HepG2 (cell line): ENCODE measurements around the gene EDC3. TPM values are rescaled to one million over a fixed set of nuclear protein-coding genes. Genes with fewer than 3 reads are reported as not detected.

Experiments used
- ELF1 ChIP-seq: sonication (generic); formaldehyde crosslinking; IDR thresholded peaks from 2 replicates; pipeline ENCODE4 v1.4.0; 2020; ENCODE audit warnings: missing genetic modification reagents
- ETV6 ChIP-seq: sonication (generic); formaldehyde crosslinking; conservative IDR thresholded peaks from 2 replicates; pipeline ENCODE4 v1.4.0; 2020; ENCODE audit warnings: missing genetic modification reagents
- FLYWCH1 ChIP-seq: sonication (generic); formaldehyde crosslinking; IDR thresholded peaks from 2 replicates; pipeline ENCODE4 v1.8.1; 2023; ENCODE audit warnings: mild to moderate bottlenecking, missing genetic modification reagents
- GABPA ChIP-seq, 2 experiments: IDR thresholded peaks; 2 replicates each; pipeline ENCODE4 v1.6.1; 2011 to 2016; ENCODE audit warnings: low read depth in 2 of 2, low read length in 1 of 2, missing biosample characterization in 1 of 2, missing genetic modification characterization in 1 of 2
- KLF6 ChIP-seq: IDR thresholded peaks from 2 replicates; pipeline ENCODE4 v1.8.0; 2016; ENCODE audit warnings: missing biosample characterization, missing genetic modification reagents
- MEF2D ChIP-seq: sonication (generic); formaldehyde crosslinking; IDR thresholded peaks from 2 replicates; pipeline ENCODE4 v1.5.1; 2020; ENCODE audit warnings: mild to moderate bottlenecking, missing genetic modification reagents
- NFATC3 ChIP-seq: sonication (generic); formaldehyde crosslinking; IDR thresholded peaks from 2 replicates; pipeline ENCODE4 v1.5.1; 2020; ENCODE audit warnings: mild to moderate bottlenecking, missing genetic modification reagents
- NONO ChIP-seq, 2 experiments: fragments of 450-650 bp in 1 of 2; sonication (generic) in 1 of 2; formaldehyde crosslinking in 1 of 2; IDR thresholded peaks in 1 of 2; conservative IDR thresholded peaks in 1 of 2; 2 replicates each; pipeline versions ENCODE4 v1.6.1 to v1.8.0; 2017 to 2022; ENCODE audit warnings: mild to moderate bottlenecking in 1 of 2, missing genetic modification reagents in 1 of 2, moderate library complexity in 1 of 2
- SMAD9 ChIP-seq: sonication (generic); formaldehyde crosslinking; IDR thresholded peaks from 2 replicates; pipeline ENCODE4 v1.5.1; 2020; ENCODE audit warnings: mild to moderate bottlenecking, missing genetic modification reagents
- SNRNP70 ChIP-seq: fragments of 200-400 bp; formaldehyde crosslinking; IDR thresholded peaks from 2 replicates; pipeline ENCODE4 v1.6.1; 2017; ENCODE audit warnings: mild to moderate bottlenecking, low read depth, low read length, moderate library complexity
- TBP ChIP-seq: sonication (generic); formaldehyde crosslinking; IDR thresholded peaks from 2 replicates; pipeline ENCODE4 v1.5.0; 2020; ENCODE audit warnings: missing genetic modification reagents
- ZBTB14 ChIP-seq: sonication (generic); formaldehyde crosslinking; IDR thresholded peaks from 2 replicates; pipeline ENCODE4 v1.4.0; 2020; ENCODE audit warnings: missing genetic modification reagents
- ZNF10 ChIP-seq: sonication (generic); formaldehyde crosslinking; IDR thresholded peaks from 2 replicates; pipeline ENCODE4 v1.4.0; 2020; ENCODE audit warnings: mild to moderate bottlenecking, low read depth, missing genetic modification reagents, borderline replicate concordance
- ZNF558 ChIP-seq: sonication (generic); formaldehyde crosslinking; IDR thresholded peaks from 2 replicates; pipeline ENCODE4 v1.9.0; 2022; ENCODE audit warnings: mild to moderate bottlenecking, missing genetic modification reagents, borderline replicate concordance
- ZNF773 ChIP-seq: sonication (generic); formaldehyde crosslinking; IDR thresholded peaks from 2 replicates; pipeline ENCODE4 v1.4.0; 2020; ENCODE audit warnings: missing genetic modification reagents, borderline replicate concordance
- polyA plus RNA-seq, 8 experiments: library from polyadenylated mRNA; depleted of rRNA in 3 of 8; stranded (reverse) in 7 of 8; unstranded in 1 of 8; fragments of >200 nt; fragmentation: Illumina TruSeq in 4 of 8; extraction: Trizol in 4 of 8; gene quantifications; 2 replicates each; pipeline versions ENCODE4 v1.2.1 to v1.2.3, GENCODE V29; 2011 to 2016; ENCODE audit warnings: low read depth in 4 of 8, missing spikeins in 1 of 8, mixed read lengths in 1 of 8; ENCODE audit not compliant: insufficient read depth in 1 of 8
- total RNA-seq, 5 experiments: library from RNA; depleted of rRNA; stranded (reverse); fragments of >200 nt; fragmentation: Illumina TruSeq; extraction: Trizol; gene quantifications; 2 replicates each; pipeline ENCODE4 v1.2.3, GENCODE V29; 2016; ENCODE audit warnings: low read depth in 1 of 5
- TF ChIP-seq, protein P1 (sequence below): sonication (generic); formaldehyde crosslinking; IDR thresholded peaks from 2 replicates; pipeline ENCODE4 v1.8.1; 2023; ENCODE audit warnings: mild to moderate bottlenecking, moderate library complexity, missing genetic modification reagents
- TF ChIP-seq, protein P2 (sequence below): IDR thresholded peaks from 2 replicates; pipeline ENCODE4 v1.6.1; 2016; ENCODE audit warnings: missing compliant biosample characterization, missing genetic modification reagents, borderline replicate concordance
- TF ChIP-seq, protein P3 (sequence below): IDR thresholded peaks from 2 replicates; pipeline ENCODE4 v1.6.1; 2016; ENCODE audit warnings: low read depth, missing genetic modification reagents, missing compliant biosample characterization

The EDC3 gene
- total and polyA plus RNA-seq, 2 of the 13 experiments (the other 11 are each of a cell fraction or from before 2014, with no cell fraction given): 17.4 to 32.0 TPM

DNA sequence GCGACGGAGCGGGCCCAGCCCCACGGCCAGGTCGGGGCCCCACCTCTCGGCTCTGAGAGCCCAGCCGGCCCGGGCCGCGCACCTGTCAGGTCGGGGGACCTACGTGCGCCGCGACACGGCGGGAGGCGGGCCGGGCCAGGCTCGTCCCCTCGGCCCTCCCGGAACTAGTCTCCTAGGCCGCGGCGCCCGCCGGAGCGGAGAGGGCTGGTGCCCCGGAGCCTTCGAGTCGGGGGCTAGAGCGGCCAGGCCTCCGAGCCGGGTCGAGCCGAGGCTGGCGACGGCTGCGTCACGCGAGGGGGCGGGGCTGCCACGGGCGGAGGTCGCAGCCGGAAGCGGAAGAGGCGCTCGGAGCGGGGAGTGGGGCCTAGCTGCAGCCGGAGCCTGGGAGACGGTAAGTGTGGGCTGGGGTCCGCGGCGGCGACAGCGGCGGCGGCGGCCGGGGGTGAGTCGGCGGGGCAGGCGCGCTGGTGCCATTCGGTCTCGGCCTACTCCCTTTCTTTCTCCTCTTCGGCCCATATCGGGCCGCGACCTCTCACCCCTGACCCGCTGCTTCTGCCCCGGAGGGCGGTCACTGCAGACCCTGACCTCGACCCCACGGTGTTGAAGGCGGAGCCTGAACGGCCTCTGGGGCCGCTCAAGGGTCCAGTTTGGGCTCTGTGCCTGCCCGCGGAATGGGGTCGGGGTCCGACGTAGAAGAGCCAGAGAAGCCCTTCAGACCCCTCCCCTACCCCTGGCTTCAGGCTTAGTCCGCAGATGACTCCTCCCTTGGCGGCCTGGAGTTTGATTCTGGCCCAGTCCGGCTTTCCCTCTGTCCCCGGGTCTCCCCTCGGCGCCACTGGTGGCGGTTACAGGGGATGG, 80.1 kb downstream of the EDC3 start, which contains the start of gene CLK3 (continued):
- TF ChIP-seq GABPA (IDR thresholded peaks at IDR 0.05; ENCODE audit: low read depth, low read length): no peak
- peak; percentile 80 for TF ChIP-seq GABPA (CRISPR knock-in tag; IDR thresholded peaks at IDR 0.05; ENCODE audit: low read depth)
- TF ChIP-seq ZNF10 (CRISPR knock-in tag): no peak
- TF ChIP-seq, protein P1, sequence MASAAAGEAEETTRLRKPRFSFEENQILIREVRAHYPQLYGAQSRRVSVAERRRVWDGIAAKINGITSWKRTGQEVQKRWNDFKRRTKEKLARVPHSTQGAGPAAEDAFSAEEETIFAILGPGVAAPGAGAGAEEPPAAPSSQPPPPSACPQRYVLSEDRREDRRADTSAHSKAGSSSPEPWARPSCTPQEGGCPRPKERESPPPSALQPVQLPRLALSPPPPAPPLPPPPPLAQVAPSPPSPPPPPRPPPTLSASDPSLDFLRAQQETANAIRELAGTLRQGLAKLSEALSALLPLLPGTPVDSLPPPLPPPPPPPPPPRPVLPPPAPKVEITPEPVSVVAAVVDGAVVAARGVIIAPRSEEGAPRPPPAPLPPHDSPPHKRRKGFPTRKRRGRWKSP (CRISPR knock-in tag): peak; percentile 45; the same call in 1 of the 2 replicates
- TF ChIP-seq, protein P2, sequence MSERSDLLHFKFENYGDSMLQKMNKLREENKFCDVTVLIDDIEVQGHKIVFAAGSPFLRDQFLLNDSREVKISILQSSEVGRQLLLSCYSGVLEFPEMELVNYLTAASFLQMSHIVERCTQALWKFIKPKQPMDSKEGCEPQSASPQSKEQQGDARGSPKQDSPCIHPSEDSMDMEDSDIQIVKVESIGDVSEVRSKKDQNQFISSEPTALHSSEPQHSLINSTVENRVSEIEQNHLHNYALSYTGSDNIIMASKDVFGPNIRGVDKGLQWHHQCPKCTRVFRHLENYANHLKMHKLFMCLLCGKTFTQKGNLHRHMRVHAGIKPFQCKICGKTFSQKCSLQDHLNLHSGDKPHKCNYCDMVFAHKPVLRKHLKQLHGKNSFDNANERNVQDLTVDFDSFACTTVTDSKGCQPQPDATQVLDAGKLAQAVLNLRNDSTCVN (CRISPR knock-in tag): no peak
- TF ChIP-seq MEF2D: 0 out of 2 replicates have a peak, but pooled peaks have one; percentile 3
- TF ChIP-seq NONO (IDR thresholded peaks at IDR 0.05): no peak
- TF ChIP-seq NONO (CRISPR knock-in tag; conservative IDR thresholded peaks at IDR 0.05): peak; percentile 99
- TF ChIP-seq ELF1 (CRISPR knock-in tag): peak; percentile 82
- peak; percentile 96 for TF ChIP-seq KLF6 (CRISPR knock-in tag)
- TF ChIP-seq SNRNP70: no peak
- TF ChIP-seq, protein P3, sequence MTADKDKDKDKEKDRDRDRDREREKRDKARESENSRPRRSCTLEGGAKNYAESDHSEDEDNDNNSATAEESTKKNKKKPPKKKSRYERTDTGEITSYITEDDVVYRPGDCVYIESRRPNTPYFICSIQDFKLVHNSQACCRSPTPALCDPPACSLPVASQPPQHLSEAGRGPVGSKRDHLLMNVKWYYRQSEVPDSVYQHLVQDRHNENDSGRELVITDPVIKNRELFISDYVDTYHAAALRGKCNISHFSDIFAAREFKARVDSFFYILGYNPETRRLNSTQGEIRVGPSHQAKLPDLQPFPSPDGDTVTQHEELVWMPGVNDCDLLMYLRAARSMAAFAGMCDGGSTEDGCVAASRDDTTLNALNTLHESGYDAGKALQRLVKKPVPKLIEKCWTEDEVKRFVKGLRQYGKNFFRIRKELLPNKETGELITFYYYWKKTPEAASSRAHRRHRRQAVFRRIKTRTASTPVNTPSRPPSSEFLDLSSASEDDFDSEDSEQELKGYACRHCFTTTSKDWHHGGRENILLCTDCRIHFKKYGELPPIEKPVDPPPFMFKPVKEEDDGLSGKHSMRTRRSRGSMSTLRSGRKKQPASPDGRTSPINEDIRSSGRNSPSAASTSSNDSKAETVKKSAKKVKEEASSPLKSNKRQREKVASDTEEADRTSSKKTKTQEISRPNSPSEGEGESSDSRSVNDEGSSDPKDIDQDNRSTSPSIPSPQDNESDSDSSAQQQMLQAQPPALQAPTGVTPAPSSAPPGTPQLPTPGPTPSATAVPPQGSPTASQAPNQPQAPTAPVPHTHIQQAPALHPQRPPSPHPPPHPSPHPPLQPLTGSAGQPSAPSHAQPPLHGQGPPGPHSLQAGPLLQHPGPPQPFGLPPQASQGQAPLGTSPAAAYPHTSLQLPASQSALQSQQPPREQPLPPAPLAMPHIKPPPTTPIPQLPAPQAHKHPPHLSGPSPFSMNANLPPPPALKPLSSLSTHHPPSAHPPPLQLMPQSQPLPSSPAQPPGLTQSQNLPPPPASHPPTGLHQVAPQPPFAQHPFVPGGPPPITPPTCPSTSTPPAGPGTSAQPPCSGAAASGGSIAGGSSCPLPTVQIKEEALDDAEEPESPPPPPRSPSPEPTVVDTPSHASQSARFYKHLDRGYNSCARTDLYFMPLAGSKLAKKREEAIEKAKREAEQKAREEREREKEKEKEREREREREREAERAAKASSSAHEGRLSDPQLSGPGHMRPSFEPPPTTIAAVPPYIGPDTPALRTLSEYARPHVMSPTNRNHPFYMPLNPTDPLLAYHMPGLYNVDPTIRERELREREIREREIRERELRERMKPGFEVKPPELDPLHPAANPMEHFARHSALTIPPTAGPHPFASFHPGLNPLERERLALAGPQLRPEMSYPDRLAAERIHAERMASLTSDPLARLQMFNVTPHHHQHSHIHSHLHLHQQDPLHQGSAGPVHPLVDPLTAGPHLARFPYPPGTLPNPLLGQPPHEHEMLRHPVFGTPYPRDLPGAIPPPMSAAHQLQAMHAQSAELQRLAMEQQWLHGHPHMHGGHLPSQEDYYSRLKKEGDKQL (CRISPR knock-in tag): 0 out of 2 replicates have a peak, but pooled peaks have one; percentile 13
- peak; percentile 60 for TF ChIP-seq ETV6 (CRISPR knock-in tag)
- peak; percentile 66; the same call in 1 of the 2 replicates for TF ChIP-seq FLYWCH1 (CRISPR knock-in tag)
- peak; percentile 65; the same call in 1 of the 2 replicates for TF ChIP-seq ZNF558 (CRISPR knock-in tag)
- no peak for TF ChIP-seq SMAD9
- TF ChIP-seq NFATC3 (CRISPR knock-in tag): no peak
- TF ChIP-seq ZNF773 (CRISPR knock-in tag): no peak
- 0 out of 2 replicates have a peak, but pooled peaks have one; percentile 30 for TF ChIP-seq ZBTB14
- no peak; the same call in 1 of the 2 replicates for TF ChIP-seq TBP (CRISPR knock-in tag)
